Left lung (tissue), 10 donors: ENCODE data around the gene SHMT2. TPM values are rescaled to one million over a fixed set of nuclear protein-coding genes. Genes with fewer than 3 reads are reported as not detected.

Source experiments
- ATAC-seq: fragments of 200-7000 bp; cut with Tn5 transposase; one replicate; pipeline ENCODE4 v1.9.1; 2020; ENCODE audit warnings: moderate library complexity
- DNase-seq, 4 donors: peaks; one replicate each; pipeline ENCODE4 v3.0.0-alpha.2; 2013 to 2020
- H3K27ac ChIP-seq, 2 donors: fragments of 200-600 bp; sonication (generic) in 1 of 2; one replicate each; pipeline versions ENCODE4 v1.5.0 to v1.8.0; 2020 to 2021
- H3K27me3 ChIP-seq, 2 donors: fragments of 200-600 bp; sonication (generic) in 1 of 2; one replicate each; pipeline versions ENCODE4 v1.5.0 to v1.8.0; 2020 to 2021
- H3K36me3 ChIP-seq, 2 donors: fragments of 200-600 bp; sonication (generic) in 1 of 2; one replicate each; pipeline versions ENCODE4 v1.5.0 to v1.8.0; 2020 to 2021
- H3K4me1 ChIP-seq, 2 donors: fragments of 200-600 bp; one replicate each; pipeline ENCODE4 v1.8.0; 2021
- H3K4me3 ChIP-seq, 2 donors: fragments of 200-600 bp; sonication (generic) in 1 of 2; one replicate each; pipeline versions ENCODE4 v1.5.0 to v1.8.0; 2020 to 2021; ENCODE audit warnings: mild to moderate bottlenecking in 1 of 2
- H3K9me3 ChIP-seq, 2 donors: fragments of 200-600 bp; sonication (generic) in 1 of 2; one replicate each; pipeline versions ENCODE4 v1.5.0 to v1.8.0; 2020 to 2021
- CTCF ChIP-seq, 2 donors: fragments of 200-600 bp; sonication (generic) in 1 of 2; IDR thresholded peaks; one replicate each; pipeline versions ENCODE4 v1.5.0 to v1.8.0; 2021; ENCODE audit warnings: antibody characterized with exemption in 2 of 2
- intact Hi-C, 2 donors: fragments of 100-400 bp; cut with DNase I; formaldehyde crosslinking; loops; one replicate each; pipeline versions ENCODE4 v1.11.2 to v1.14.2; 2022
- polyA plus RNA-seq, 6 donors: library from polyadenylated mRNA; unstranded; fragments of 120-200 nt; gene quantifications; one replicate each; pipeline ENCODE4 v1.2.1, GENCODE V29; 2013; ENCODE audit not compliant: insufficient read length in 6 of 6
- total RNA-seq, 2 donors: library from RNA; stranded (reverse); fragmentation: NEBNext Ultra II Directional; extraction: Animal tissue kit (Norgen Biotek cat#: 25700); gene quantifications; one replicate each; pipeline ENCODE4 v1.2.1, GENCODE V29; 2021
- donor health status: DM: no; HTN: yes; CAD: no.
- donor health status: DM: no; HTN: no; CAD: no.

SHMT2 gene
- total and polyA plus RNA-seq, 8 donors = 64.7 to 116 (median 75.6) TPM

DNA sequence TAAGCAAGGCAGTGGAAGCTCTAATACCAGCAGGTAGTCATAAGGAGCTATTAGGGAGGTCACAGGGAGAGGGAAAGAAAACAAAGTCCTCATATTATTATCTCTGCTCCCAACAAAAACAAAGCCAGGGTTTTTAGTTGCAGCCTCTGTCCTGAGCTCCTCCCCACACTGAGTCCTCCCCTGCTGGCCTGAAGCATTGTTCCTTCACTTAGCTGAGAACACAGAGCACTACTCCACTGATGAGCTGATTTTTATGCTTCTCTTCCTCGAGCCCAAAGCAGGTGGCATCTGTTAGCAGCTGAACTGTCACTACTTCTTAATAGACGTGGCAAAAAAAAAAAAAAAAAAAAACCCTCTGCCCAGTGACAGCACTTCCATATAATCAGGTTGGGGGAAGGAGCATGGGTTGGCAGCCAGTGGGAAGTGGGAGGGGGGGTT is 31.9 kb downstream of the SHMT2 start:
- Histone ChIP-seq H3K4me3 (no peak overlapping the region), H3K27me3 (no peaks in the 10 kb centered on the region), H3K9me3 (no peaks in the 10 kb centered on the region), H3K4me1 (peaks cover 0 to 4% of the 10 kb centered on the region in 2 donors), H3K27ac (no peak overlapping the region), H3K36me3 (peaks cover 0 to 84% of the 10 kb centered on the region in 2 donors)
- intact Hi-C loops = loop anchor here in 1 of 2 donors (10.0 kb wide), 1 partner anchor 193 kb away; the partner anchor contains the start of genes GLI1 and INHBE
- DNase-seq = no peak
- ATAC-seq = no peak
- no peak for TF ChIP-seq CTCF (IDR thresholded peaks at IDR 0.05)

DNA sequence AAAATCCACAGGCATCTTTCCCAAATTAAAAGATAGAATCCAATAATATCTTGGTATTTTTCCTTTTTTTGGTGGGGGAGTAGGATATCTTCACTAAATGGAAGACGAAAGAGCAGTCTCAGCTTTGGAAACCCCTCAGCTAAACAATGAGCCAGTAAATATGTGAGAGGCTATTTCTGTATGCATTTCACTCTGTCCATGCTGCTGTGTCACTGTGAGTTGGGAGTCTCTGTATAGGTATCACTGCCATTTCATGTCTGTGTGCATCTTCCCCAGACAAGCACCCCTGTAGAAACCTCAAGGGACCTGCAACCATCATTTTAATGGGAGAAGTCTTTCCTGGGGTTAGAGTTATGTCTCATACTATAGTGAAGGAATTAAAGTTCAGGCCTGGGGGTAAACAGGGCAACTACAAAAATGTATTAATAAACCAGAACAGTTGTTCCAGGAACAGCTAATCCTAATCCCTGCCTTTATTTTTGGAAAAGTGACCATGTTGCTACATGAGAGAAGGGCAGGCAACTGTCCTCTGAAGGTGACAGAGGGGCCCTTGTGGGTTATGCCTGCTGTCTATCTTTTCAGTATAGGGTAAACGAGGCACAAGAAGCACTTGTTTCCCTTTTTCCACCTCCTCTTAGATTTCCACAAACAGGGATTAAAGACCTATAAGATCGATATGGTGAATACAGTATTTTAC is 32.8 kb downstream of the SHMT2 start:
- DNase-seq (no peak), ATAC-seq (no peak)
- intact Hi-C loops = loop anchor here in 1 of 2 donors (10.0 kb wide), 1 partner anchor 193 kb away; the partner anchor contains the start of genes GLI1 and INHBE
- H3K4me3 ChIP-seq = no peak overlapping the region
- H3K9me3 ChIP-seq = no peaks in the 10 kb centered on the region
- no peak for TF ChIP-seq CTCF (IDR thresholded peaks at IDR 0.05)
- H3K27me3 ChIP-seq = no peaks in the 10 kb centered on the region
- peaks cover 0 to 84% of the 10 kb centered on the region in 2 donors for H3K36me3 ChIP-seq
- H3K4me1 ChIP-seq = peaks cover 0 to 4% of the 10 kb centered on the region in 2 donors
- no peak overlapping the region for H3K27ac ChIP-seq

- no peaks in the 10 kb centered on the region for H3K9me3 ChIP-seq
- no peak for TF ChIP-seq CTCF (IDR thresholded peaks at IDR 0.05)
- DNase-seq (no peak), ATAC-seq (no peak)
- H3K27me3 ChIP-seq = no peaks in the 10 kb centered on the region
- H3K27ac ChIP-seq = no peak overlapping the region
- intact Hi-C loops = loop anchor here in 1 of 2 donors (10.0 kb wide), 1 partner anchor 192 kb away; the partner anchor contains the start of genes GLI1 and INHBE
- H3K36me3 ChIP-seq = peaks cover 0 to 84% of the 10 kb centered on the region in 2 donors
- H3K4me1 ChIP-seq = peaks cover 0 to 5% of the 10 kb centered on the region in 2 donors
- no peak overlapping the region for H3K4me3 ChIP-seq
Observed at GRCh38 chr12:57263096-57263495, 33.6 kb downstream of the SHMT2 start.

- DNase-seq (no peak), ATAC-seq (no peak)
- Histone ChIP-seq H3K9me3 (no peaks in the 10 kb centered on the region), H3K27ac (no peak overlapping the region), H3K4me1 (peaks cover 0 to 12% of the 10 kb centered on the region in 2 donors), H3K4me3 (no peak overlapping the region), H3K27me3 (no peaks in the 10 kb centered on the region), H3K36me3 (peaks cover 0 to 77% of the 10 kb centered on the region in 2 donors)
- no peak for TF ChIP-seq CTCF (IDR thresholded peaks at IDR 0.05)
- intact Hi-C loops = loop anchor here in 1 of 2 donors (10.0 kb wide), 1 partner anchor 188 kb away; the partner anchor contains the start of genes GLI1 and INHBE
Observed at GRCh38 chr12:57266681-57267080, 37.2 kb downstream of the SHMT2 start.

GRCh38 chr12:57268264-57268663 is 38.8 kb downstream of the SHMT2 start:
- TF ChIP-seq CTCF (IDR thresholded peaks at IDR 0.05) = no peak
- H3K36me3 ChIP-seq = peaks cover 0 to 77% of the 10 kb centered on the region in 2 donors
- no peak for ATAC-seq
- DNase-seq = no peak
- no peak overlapping the region for H3K4me3 ChIP-seq
- intact Hi-C loops = loop anchor here in 1 of 2 donors (10.0 kb wide), 1 partner anchor 187 kb away; the partner anchor contains the start of genes GLI1 and INHBE
- peak overlapping the region in 1 of 2 donors; percentile 25 for H3K27ac ChIP-seq
- H3K27me3 ChIP-seq = no peaks in the 10 kb centered on the region
- no peaks in the 10 kb centered on the region for H3K9me3 ChIP-seq
- H3K4me1 ChIP-seq = peaks cover 0 to 12% of the 10 kb centered on the region in 2 donors
